Uterus (tissue), 2 donors: Measurements from ENCODE around the gene MRPS6.

Experiments used
- POLR2A ChIP-seq, 2 donors: fragments of 450-650 bp; IDR thresholded peaks; one replicate each; pipeline ENCODE4 v1.6.1; 2016; ENCODE audit warnings: antibody characterized with exemption in 2 of 2, mild to moderate bottlenecking in 1 of 2, moderate library complexity in 1 of 2
- TF ChIP-seq, protein P1 (sequence below), 4 experiments: fragments of 200-600 bp in 2 of 4; fragments of 450-650 bp in 2 of 4; sonication (generic) in 2 of 4; IDR thresholded peaks; one replicate each; pipeline ENCODE4 v1.5.1; 2016 to 2019; ENCODE audit warnings: antibody characterized with exemption in 4 of 4, mild to moderate bottlenecking in 2 of 4, moderate library complexity in 1 of 4

DNA sequence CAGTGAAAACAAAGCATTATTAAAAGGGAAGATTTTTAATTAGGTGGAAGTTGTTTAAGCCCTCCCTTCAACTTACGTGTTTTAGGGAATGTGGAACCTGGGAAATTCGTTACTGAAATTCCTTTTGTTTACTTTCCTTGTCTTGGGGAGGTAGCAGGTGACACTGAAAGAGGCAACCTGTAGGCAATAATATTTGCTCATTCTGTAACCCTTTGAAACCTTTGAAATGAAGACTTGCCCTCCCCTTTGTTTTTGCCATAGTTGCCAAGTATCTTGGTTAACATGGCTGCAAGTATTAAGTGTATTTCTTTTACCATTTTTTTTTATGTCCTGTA is 1.7 kb downstream of the MRPS6 start:
- TF ChIP-seq, protein P1, sequence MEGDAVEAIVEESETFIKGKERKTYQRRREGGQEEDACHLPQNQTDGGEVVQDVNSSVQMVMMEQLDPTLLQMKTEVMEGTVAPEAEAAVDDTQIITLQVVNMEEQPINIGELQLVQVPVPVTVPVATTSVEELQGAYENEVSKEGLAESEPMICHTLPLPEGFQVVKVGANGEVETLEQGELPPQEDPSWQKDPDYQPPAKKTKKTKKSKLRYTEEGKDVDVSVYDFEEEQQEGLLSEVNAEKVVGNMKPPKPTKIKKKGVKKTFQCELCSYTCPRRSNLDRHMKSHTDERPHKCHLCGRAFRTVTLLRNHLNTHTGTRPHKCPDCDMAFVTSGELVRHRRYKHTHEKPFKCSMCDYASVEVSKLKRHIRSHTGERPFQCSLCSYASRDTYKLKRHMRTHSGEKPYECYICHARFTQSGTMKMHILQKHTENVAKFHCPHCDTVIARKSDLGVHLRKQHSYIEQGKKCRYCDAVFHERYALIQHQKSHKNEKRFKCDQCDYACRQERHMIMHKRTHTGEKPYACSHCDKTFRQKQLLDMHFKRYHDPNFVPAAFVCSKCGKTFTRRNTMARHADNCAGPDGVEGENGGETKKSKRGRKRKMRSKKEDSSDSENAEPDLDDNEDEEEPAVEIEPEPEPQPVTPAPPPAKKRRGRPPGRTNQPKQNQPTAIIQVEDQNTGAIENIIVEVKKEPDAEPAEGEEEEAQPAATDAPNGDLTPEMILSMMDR (IDR thresholded peaks at IDR 0.05), result no peak
- no peak for TF ChIP-seq POLR2A (IDR thresholded peaks at IDR 0.05)
